ENCODE measurements around the gene CDC14C. TPM values are rescaled to one million over a fixed set of nuclear protein-coding genes. Genes with fewer than 3 reads are reported as not detected.
"Not testable (repeated sequence)": the region's sequence is repeated elsewhere in the genome, so short reads cannot be mapped to it uniquely, and the experiment has no call there.

CDC14C gene
- total and polyA plus RNA-seq, 2 donors, result not detected

GRCh38 chr7:48905686-48906085 lies 18.7 kb upstream of the CDC14C start:
- not testable (repeated sequence) for DNase-seq (ENCODE audit: low read depth in 6 of 9, low spot score in 9 of 9); H3K4me1 ChIP-seq (ENCODE audit: control insufficient read depth in 2 of 2, insufficient read depth in 2 of 2, low read length in 2 of 2); H3K4me3 ChIP-seq (ENCODE audit: low read length in 2 of 2); H3K9me3 ChIP-seq (ENCODE audit: control insufficient read depth in 2 of 2, insufficient read depth in 1 of 2, low read length in 1 of 2); H3K36me3 ChIP-seq (ENCODE audit: control insufficient read depth in 2 of 2, insufficient read depth in 2 of 2, low read length in 1 of 2); H3K27ac ChIP-seq (ENCODE audit: low read depth in 1 of 2, low read length in 1 of 2); H3K27me3 ChIP-seq (ENCODE audit: control insufficient read depth in 2 of 2, insufficient read depth in 1 of 2, low read length in 1 of 2)
- WGBS, result 92% methylated on average over 6 of the region's 6 CpGs

GRCh38 chr7:48909887-48910286 lies 14.5 kb upstream of the CDC14C start:
- not testable (repeated sequence) for H3K9me3 ChIP-seq (ENCODE audit: control insufficient read depth in 2 of 2, insufficient read depth in 1 of 2, low read length in 1 of 2); H3K4me3 ChIP-seq (ENCODE audit: low read length in 2 of 2); H3K27ac ChIP-seq (ENCODE audit: low read depth in 1 of 2, low read length in 1 of 2); H3K27me3 ChIP-seq (ENCODE audit: control insufficient read depth in 2 of 2, insufficient read depth in 1 of 2, low read length in 1 of 2); H3K36me3 ChIP-seq (ENCODE audit: control insufficient read depth in 2 of 2, insufficient read depth in 2 of 2, low read length in 1 of 2); H3K4me1 ChIP-seq (ENCODE audit: control insufficient read depth in 2 of 2, insufficient read depth in 2 of 2, low read length in 2 of 2); DNase-seq (ENCODE audit: low read depth in 6 of 9, low spot score in 9 of 9)
- WGBS, result 94% methylated on average over 5 of the region's 5 CpGs

GRCh38 chr7:48931481-48931880 lies 7.1 kb downstream of the CDC14C start:
- Histone ChIP-seq H3K36me3 (ENCODE audit: control insufficient read depth in 2 of 2, insufficient read depth in 2 of 2, low read length in 1 of 2) (no peaks in the 10 kb centered on the region), H3K4me3 (ENCODE audit: low read length in 2 of 2) (no peak overlapping the region), H3K27ac (ENCODE audit: low read depth in 1 of 2, low read length in 1 of 2) (no peak overlapping the region), H3K27me3 (ENCODE audit: control insufficient read depth in 2 of 2, insufficient read depth in 1 of 2, low read length in 1 of 2) (no peaks in the 10 kb centered on the region), H3K4me1 (ENCODE audit: control insufficient read depth in 2 of 2, insufficient read depth in 2 of 2, low read length in 2 of 2) (no peaks in the 10 kb centered on the region), H3K9me3 (ENCODE audit: control insufficient read depth in 2 of 2, insufficient read depth in 1 of 2, low read length in 1 of 2) (no peaks in the 10 kb centered on the region)
- WGBS, result 97% methylated on average over 2 of the region's 2 CpGs
- no peak for DNase-seq (ENCODE audit: low read depth in 6 of 9, low spot score in 9 of 9)

- Histone ChIP-seq H3K27me3 (ENCODE audit: control insufficient read depth in 2 of 2, insufficient read depth in 1 of 2, low read length in 1 of 2) (no peaks in the 10 kb centered on the region), H3K27ac (ENCODE audit: low read depth in 1 of 2, low read length in 1 of 2) (no peak overlapping the region), H3K4me3 (ENCODE audit: low read length in 2 of 2) (no peak overlapping the region), H3K36me3 (ENCODE audit: control insufficient read depth in 2 of 2, insufficient read depth in 2 of 2, low read length in 1 of 2) (no peaks in the 10 kb centered on the region), H3K9me3 (ENCODE audit: control insufficient read depth in 2 of 2, insufficient read depth in 1 of 2, low read length in 1 of 2) (no peaks in the 10 kb centered on the region), H3K4me1 (ENCODE audit: control insufficient read depth in 2 of 2, insufficient read depth in 2 of 2, low read length in 2 of 2) (no peaks in the 10 kb centered on the region)
- DNase-seq (ENCODE audit: low read depth in 6 of 9, low spot score in 9 of 9), result no peak
- 91% methylated on average over 2 of the region's 2 CpGs for WGBS
These were observed 8.0 kb downstream of the CDC14C start for GRCh38 chr7:48932126-48932910.

- WGBS, result 93% methylated on average over 3 of the region's 3 CpGs
- no peaks in the 10 kb centered on the region for H3K36me3 ChIP-seq (ENCODE audit: control insufficient read depth in 2 of 2, insufficient read depth in 2 of 2, low read length in 1 of 2)
- DNase-seq (ENCODE audit: low read depth in 6 of 9, low spot score in 9 of 9), result no peak
These were observed 9.3 kb downstream of the CDC14C start for GRCh38 chr7:48933549-48934085.

GRCh38 chr7:48938539-48939295 lies 14.4 kb downstream of the CDC14C start:
- Histone ChIP-seq H3K4me3 (ENCODE audit: low read length in 2 of 2) (no peak overlapping the region), H3K9me3 (ENCODE audit: control insufficient read depth in 2 of 2, insufficient read depth in 1 of 2, low read length in 1 of 2) (no peaks in the 10 kb centered on the region), H3K4me1 (ENCODE audit: control insufficient read depth in 2 of 2, insufficient read depth in 2 of 2, low read length in 2 of 2) (no peaks in the 10 kb centered on the region), H3K27me3 (ENCODE audit: control insufficient read depth in 2 of 2, insufficient read depth in 1 of 2, low read length in 1 of 2) (no peaks in the 10 kb centered on the region), H3K36me3 (ENCODE audit: control insufficient read depth in 2 of 2, insufficient read depth in 2 of 2, low read length in 1 of 2) (no peaks in the 10 kb centered on the region), H3K27ac (ENCODE audit: low read depth in 1 of 2, low read length in 1 of 2) (no peak overlapping the region)
- 92% methylated on average over 4 of the region's 4 CpGs for WGBS
- DNase-seq (ENCODE audit: low read depth in 6 of 9, low spot score in 9 of 9), result no peak

More at GRCh38 chr7:48933549-48934085, 9.3 kb downstream of the CDC14C start:
- no peaks in the 10 kb centered on the region for H3K27me3 ChIP-seq (ENCODE audit: control insufficient read depth in 2 of 2, insufficient read depth in 1 of 2, low read length in 1 of 2)
- no peak overlapping the region for H3K4me3 ChIP-seq (ENCODE audit: low read length in 2 of 2)
- H3K4me1 ChIP-seq (ENCODE audit: control insufficient read depth in 2 of 2, insufficient read depth in 2 of 2, low read length in 2 of 2), result no peaks in the 10 kb centered on the region
- H3K27ac ChIP-seq (ENCODE audit: low read depth in 1 of 2, low read length in 1 of 2), result no peak overlapping the region
- H3K9me3 ChIP-seq (ENCODE audit: control insufficient read depth in 2 of 2, insufficient read depth in 1 of 2, low read length in 1 of 2), result no peaks in the 10 kb centered on the region

GRCh38 chr7:48943279-48943990 lies 19.1 kb downstream of the CDC14C start:
- Histone ChIP-seq H3K4me1 (ENCODE audit: control insufficient read depth in 2 of 2, insufficient read depth in 2 of 2, low read length in 2 of 2) (no peaks in the 10 kb centered on the region), H3K27me3 (ENCODE audit: control insufficient read depth in 2 of 2, insufficient read depth in 1 of 2, low read length in 1 of 2) (no peaks in the 10 kb centered on the region), H3K4me3 (ENCODE audit: low read length in 2 of 2) (no peak overlapping the region), H3K27ac (ENCODE audit: low read depth in 1 of 2, low read length in 1 of 2) (no peak overlapping the region), H3K36me3 (ENCODE audit: control insufficient read depth in 2 of 2, insufficient read depth in 2 of 2, low read length in 1 of 2) (no peaks in the 10 kb centered on the region), H3K9me3 (ENCODE audit: control insufficient read depth in 2 of 2, insufficient read depth in 1 of 2, low read length in 1 of 2) (no peaks in the 10 kb centered on the region)
- WGBS, result 81% methylated on average over 3 of the region's 3 CpGs
- DNase-seq (ENCODE audit: low read depth in 6 of 9, low spot score in 9 of 9), result no peak

GRCh38 chr7:48955916-48956315 lies 31.6 kb downstream of the CDC14C start:
- Histone ChIP-seq H3K4me1 (ENCODE audit: control insufficient read depth in 2 of 2, insufficient read depth in 2 of 2, low read length in 2 of 2) (no peaks in the 10 kb centered on the region), H3K27me3 (ENCODE audit: control insufficient read depth in 2 of 2, insufficient read depth in 1 of 2, low read length in 1 of 2) (no peaks in the 10 kb centered on the region), H3K36me3 (ENCODE audit: control insufficient read depth in 2 of 2, insufficient read depth in 2 of 2, low read length in 1 of 2) (no peaks in the 10 kb centered on the region), H3K27ac (ENCODE audit: low read depth in 1 of 2, low read length in 1 of 2) (no peak overlapping the region), H3K9me3 (ENCODE audit: control insufficient read depth in 2 of 2, insufficient read depth in 1 of 2, low read length in 1 of 2) (no peaks in the 10 kb centered on the region), H3K4me3 (ENCODE audit: low read length in 2 of 2) (no peak overlapping the region)
- no peak for DNase-seq (ENCODE audit: low read depth in 6 of 9, low spot score in 9 of 9)

GRCh38 chr7:48959676-48960075 lies 35.3 kb downstream of the CDC14C start:
- DNase-seq (ENCODE audit: low read depth in 6 of 9, low spot score in 9 of 9), result no peak
- Histone ChIP-seq H3K36me3 (ENCODE audit: control insufficient read depth in 2 of 2, insufficient read depth in 2 of 2, low read length in 1 of 2) (no peaks in the 10 kb centered on the region), H3K9me3 (ENCODE audit: control insufficient read depth in 2 of 2, insufficient read depth in 1 of 2, low read length in 1 of 2) (no peaks in the 10 kb centered on the region), H3K4me3 (ENCODE audit: low read length in 2 of 2) (no peak overlapping the region), H3K27ac (ENCODE audit: low read depth in 1 of 2, low read length in 1 of 2) (no peak overlapping the region), H3K27me3 (ENCODE audit: control insufficient read depth in 2 of 2, insufficient read depth in 1 of 2, low read length in 1 of 2) (no peaks in the 10 kb centered on the region), H3K4me1 (ENCODE audit: control insufficient read depth in 2 of 2, insufficient read depth in 2 of 2, low read length in 2 of 2) (no peaks in the 10 kb centered on the region)
